ENCODE measurements around the gene SLC25A53.

The SLC25A53 gene

DNA sequence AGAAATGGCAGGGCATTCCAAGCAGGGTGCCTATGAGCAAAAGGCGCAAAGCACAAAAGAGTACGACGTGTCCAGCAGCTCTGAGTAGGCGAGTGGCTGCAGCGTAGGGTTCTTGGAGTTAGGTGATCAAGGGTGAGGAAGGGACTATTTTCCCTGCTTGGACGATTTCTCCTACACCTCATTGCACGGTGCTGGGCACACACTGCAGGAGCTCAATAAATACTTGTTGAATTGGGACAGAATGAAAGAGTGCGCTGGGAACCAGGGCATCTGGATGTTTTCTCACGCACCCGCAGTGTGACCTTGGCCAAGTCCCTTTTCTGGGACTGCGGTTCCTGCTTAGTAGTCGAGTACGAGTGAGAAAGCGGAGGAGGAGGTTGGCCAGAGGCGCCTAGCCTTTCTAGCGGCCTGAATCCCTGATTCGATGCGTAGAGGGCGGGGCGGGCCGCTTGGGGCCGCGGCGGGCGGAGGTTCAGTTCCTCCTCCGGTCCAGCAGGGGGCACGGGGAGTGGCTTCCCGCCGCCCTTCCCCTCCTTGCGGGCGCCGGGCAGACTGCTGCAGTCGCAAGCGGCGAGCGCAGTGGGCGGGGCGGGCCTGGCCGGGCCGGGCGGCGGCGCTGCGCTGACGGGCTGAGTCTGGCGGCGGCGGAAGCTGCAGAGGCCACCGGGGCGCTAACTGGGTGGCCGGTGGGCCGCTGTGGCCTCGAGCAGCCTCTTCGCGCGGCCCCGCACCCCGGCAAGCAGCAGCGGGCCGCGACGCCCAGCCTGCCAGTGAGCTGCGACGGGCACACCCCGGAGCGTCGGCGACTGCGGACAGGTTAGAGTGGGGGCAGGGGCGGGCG lies 9.3 kb upstream of the SLC25A53 start, which contains the start of gene FAM199X:
Gene FAM199X, plus strand, starts transcription at position 560 of the 841 bp plus-strand sequence. CDS start 333 bp downstream, outside the sequence.
- Mint-ChIP-seq H3K36me3 (ENCODE audit: low read depth) (peaks cover 7% of the 10 kb centered on the region), H3K27ac (peak within 1 kb of the TSS; percentile 88), H3K4me1 (ENCODE audit: low read depth) (peaks cover 27% of the 10 kb centered on the region), H3K27me3 (ENCODE audit: low read depth) (no peaks in the 10 kb centered on the region), H3K9me3 (no peaks in the 10 kb centered on the region), H3K4me3 (peak within 1 kb of the TSS; percentile 82)

DNA sequence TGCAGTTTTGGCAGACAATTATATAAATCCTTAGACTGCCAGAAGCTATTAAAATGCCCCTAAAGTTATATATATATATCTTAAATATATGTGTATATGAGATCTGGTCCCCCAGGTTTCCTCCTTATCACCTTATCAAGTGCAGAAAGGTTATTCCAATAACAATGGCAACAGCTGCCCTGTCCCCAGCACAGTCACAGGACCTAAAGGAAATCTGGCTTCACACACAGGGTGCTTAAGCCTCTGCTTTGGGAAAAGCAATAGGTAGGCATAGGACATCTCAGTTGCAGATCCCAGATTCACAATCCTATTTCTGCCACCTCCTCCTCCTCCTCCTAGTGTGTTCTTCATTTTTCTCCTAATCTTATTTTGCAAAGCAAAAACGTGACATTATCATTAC lies 5.8 kb downstream of the SLC25A53 start:
- H3K27ac Mint-ChIP-seq, result no peak overlapping the region
- H3K36me3 Mint-ChIP-seq (ENCODE audit: low read depth), result peaks cover 3% of the 10 kb centered on the region
- no peak overlapping the region for H3K4me3 Mint-ChIP-seq
- H3K9me3 Mint-ChIP-seq, result no peaks in the 10 kb centered on the region
- peaks cover 2% of the 10 kb centered on the region for H3K4me1 Mint-ChIP-seq (ENCODE audit: low read depth)
- H3K27me3 Mint-ChIP-seq (ENCODE audit: low read depth), result no peaks in the 10 kb centered on the region

DNA sequence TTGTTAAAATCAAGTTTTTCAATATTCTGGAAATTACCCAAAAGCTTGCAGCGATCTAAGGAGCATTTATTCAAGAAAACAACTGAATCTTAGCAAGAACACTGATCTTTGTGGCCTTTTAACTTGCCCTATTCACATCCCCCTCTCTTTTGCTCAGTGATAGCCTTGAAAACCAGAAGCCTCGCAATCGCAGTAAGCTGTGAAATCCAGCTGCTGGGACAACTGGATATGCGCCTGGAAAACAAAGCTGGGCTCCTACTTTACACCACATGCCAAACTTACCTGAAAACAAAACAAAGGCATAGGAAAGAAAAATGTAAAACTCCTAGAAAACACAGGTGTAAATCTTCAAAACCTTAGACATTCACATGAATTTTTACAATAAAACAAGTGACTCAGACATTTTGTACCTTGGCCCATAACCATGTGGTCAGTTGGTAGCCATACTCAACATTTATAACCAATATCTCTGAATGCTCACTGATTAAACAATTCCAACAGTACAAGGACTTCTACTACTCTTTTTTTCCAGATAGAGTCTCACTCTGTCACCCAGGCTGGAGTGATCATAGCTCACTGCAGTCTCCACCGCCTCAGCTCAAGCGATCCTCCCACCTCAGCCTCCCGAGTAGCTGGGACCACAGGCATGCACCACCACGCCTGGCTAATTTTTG lies 15.6 kb downstream of the SLC25A53 start:
- Mint-ChIP-seq H3K27ac (no peak overlapping the region), H3K9me3 (no peaks in the 10 kb centered on the region), H3K27me3 (ENCODE audit: low read depth) (no peaks in the 10 kb centered on the region), H3K36me3 (ENCODE audit: low read depth) (no peaks in the 10 kb centered on the region), H3K4me1 (ENCODE audit: low read depth) (no peaks in the 10 kb centered on the region), H3K4me3 (no peak overlapping the region)

DNA sequence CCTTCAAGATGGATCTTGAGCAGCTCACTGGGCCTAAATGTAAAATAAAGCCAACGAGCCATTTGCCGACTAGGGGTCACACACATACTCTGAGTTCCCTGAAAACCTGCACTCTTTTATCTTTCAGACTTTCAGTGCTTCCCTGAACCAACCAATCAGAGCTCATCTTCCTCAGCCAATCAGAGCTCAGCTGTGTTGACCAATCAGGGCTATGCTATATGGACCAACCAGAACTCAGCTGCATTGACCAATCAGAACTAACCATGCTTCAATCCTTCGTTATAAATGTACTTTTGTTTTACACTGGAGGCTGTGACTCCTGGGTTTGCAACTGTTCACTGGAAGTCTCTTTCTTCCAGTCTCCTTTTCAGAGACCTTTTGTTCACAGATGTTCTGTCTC lies 19.3 kb downstream of the SLC25A53 start:
- Mint-ChIP-seq H3K4me3 (no peak overlapping the region), H3K27me3 (ENCODE audit: low read depth) (no peaks in the 10 kb centered on the region), H3K9me3 (no peaks in the 10 kb centered on the region), H3K4me1 (ENCODE audit: low read depth) (peaks cover 9% of the 10 kb centered on the region), H3K36me3 (ENCODE audit: low read depth) (peaks cover 2% of the 10 kb centered on the region), H3K27ac (no peak overlapping the region)

DNA sequence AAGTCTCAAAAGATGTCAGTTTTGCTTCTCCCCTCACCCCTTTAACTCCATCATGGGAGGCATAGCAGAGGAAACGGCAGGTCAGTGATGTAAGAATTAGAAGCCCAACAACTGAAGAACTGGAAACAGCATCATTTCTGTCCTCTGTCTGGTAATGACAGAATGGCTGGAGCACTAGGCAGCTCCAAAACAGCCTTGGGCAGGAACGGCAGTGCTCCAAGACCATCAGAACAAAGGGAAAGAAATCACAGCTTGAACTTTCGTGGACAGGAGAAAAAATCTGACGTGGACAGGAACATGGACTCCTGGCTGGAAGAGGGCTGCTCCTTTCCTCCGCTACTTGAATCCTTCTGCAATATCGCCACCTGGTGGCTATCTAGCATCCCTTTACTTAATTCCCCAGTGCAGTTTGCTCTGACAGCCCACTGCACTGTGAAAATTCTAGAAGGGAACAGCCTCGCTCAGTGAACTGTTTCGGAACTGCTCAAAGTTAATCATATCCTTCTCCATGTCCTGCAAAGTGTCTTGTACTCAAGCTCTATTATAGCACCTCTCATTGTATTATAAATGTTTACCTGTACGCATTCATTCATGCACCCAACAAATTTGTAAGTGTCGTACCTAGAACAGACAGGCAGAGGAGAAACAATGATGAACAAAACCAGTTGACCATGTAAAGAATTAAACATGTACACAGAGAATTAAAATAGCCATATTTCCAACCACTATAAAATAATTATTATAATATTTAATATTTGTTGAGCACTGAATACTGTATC lies 20.4 kb downstream of the SLC25A53 start:
- Mint-ChIP-seq H3K9me3 (no peaks in the 10 kb centered on the region), H3K27me3 (ENCODE audit: low read depth) (no peaks in the 10 kb centered on the region), H3K4me3 (no peak overlapping the region), H3K36me3 (ENCODE audit: low read depth) (peaks cover 4% of the 10 kb centered on the region), H3K27ac (no peak overlapping the region), H3K4me1 (ENCODE audit: low read depth) (peaks cover 9% of the 10 kb centered on the region)

DNA sequence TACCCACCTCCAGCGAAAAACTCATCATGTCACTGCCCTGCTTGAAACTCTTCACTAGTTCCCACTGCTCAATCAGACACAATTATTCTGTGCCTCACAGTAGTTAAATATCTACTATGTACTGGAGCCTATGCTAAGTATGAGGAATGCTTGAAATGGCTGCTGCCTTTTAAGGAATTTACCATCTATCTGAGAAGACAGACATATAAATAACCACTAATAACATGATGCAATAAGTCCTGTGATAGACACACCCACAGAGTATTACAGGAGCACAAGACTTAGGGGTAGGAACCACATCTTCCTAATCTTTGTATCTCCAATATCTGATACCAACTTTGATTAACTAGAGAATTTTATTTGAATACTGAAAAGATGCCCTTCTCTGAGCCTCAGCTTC lies 21.1 kb downstream of the SLC25A53 start:
- Mint-ChIP-seq H3K27ac (no peak overlapping the region), H3K9me3 (no peaks in the 10 kb centered on the region), H3K27me3 (ENCODE audit: low read depth) (no peaks in the 10 kb centered on the region), H3K4me3 (no peak overlapping the region), H3K36me3 (ENCODE audit: low read depth) (peaks cover 6% of the 10 kb centered on the region), H3K4me1 (ENCODE audit: low read depth) (peaks cover 9% of the 10 kb centered on the region)

DNA sequence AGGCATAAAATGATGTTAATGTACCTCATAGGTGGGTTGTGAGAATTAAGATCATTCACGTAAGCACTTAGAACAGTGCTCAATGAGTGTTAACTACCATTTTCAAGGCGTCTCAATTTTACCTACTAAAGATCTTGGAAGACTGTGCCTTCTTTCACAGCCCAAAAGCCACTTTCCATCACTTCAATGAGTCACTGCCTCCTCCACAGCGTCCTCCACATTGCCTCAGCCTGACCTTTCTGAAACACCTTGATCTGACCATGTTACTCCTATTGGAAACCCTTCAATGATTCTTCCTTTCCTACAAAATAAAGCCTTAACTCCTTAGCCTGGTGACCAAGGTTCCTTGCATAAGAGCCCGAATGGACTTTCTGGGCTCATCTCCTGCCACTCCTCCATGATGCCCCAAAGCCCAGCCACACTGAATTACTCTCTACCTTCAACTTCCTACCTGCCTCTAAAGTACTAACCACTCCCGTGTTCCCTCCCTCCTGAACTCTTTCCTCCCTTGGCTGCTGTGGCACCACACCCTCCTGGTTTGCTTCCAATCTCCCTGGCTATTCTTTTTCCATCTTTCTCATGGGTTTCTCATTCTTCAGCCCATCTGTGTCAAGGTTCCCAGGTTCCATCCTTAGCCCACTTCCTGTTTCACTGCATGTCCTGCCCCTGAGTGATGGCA lies 22.1 kb downstream of the SLC25A53 start:
- no peak overlapping the region for H3K4me3 Mint-ChIP-seq
- H3K27ac Mint-ChIP-seq, result no peak overlapping the region
- no peaks in the 10 kb centered on the region for H3K9me3 Mint-ChIP-seq
- H3K27me3 Mint-ChIP-seq (ENCODE audit: low read depth), result no peaks in the 10 kb centered on the region
- peaks cover 9% of the 10 kb centered on the region for H3K4me1 Mint-ChIP-seq (ENCODE audit: low read depth)
- peaks cover 10% of the 10 kb centered on the region for H3K36me3 Mint-ChIP-seq (ENCODE audit: low read depth)

DNA sequence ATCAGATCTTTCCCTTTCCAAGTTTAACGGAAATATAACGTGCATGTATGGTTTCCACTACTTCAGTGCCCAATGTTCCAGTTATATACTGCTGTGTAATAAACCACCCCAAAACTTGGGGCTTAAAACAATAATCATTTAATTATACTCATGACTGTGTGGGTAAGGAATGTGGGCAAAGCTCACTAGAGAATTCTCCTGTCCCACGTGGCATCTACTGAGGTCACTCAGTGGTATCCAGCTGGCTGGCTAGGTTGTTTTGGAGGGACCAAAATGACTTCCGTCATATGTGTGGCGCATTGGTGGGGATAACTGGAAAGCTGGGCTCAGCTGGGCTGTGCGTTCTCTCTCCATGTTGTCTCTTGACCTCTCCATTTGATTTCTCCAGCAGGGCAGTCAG lies 26.0 kb downstream of the SLC25A53 start:
- Mint-ChIP-seq H3K27ac (no peak overlapping the region), H3K4me3 (no peak overlapping the region)

DNA sequence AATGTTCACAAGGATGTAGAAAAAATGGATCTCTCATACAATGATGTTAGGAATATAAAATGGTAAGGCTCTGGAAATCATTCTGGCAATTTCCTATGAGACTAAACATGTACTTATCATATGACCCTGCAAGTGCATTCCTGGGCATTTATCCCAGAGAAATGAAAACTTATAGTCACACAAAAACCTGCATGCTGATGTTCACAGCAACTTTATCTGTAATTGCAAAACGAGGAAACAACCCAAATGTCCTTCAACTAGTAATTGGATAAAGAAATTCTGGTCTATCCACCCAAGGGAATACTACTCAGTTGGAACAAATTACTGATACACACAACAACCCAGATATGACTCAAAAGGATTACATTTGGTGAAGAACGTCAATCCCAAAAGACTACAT lies 30.0 kb downstream of the SLC25A53 start:
- Mint-ChIP-seq H3K9me3 (no peaks in the 10 kb centered on the region), H3K27ac (no peak overlapping the region), H3K4me1 (ENCODE audit: low read depth) (peaks cover 11% of the 10 kb centered on the region), H3K36me3 (ENCODE audit: low read depth) (peaks cover 11% of the 10 kb centered on the region), H3K27me3 (ENCODE audit: low read depth) (no peaks in the 10 kb centered on the region), H3K4me3 (no peak overlapping the region)

More for the DNA sequence above, 26.0 kb downstream of the SLC25A53 start:
- Mint-ChIP-seq H3K27me3 (ENCODE audit: low read depth) (no peaks in the 10 kb centered on the region), H3K36me3 (ENCODE audit: low read depth) (peaks cover 10% of the 10 kb centered on the region), H3K4me1 (ENCODE audit: low read depth) (peaks cover 9% of the 10 kb centered on the region), H3K9me3 (no peaks in the 10 kb centered on the region)

DNA sequence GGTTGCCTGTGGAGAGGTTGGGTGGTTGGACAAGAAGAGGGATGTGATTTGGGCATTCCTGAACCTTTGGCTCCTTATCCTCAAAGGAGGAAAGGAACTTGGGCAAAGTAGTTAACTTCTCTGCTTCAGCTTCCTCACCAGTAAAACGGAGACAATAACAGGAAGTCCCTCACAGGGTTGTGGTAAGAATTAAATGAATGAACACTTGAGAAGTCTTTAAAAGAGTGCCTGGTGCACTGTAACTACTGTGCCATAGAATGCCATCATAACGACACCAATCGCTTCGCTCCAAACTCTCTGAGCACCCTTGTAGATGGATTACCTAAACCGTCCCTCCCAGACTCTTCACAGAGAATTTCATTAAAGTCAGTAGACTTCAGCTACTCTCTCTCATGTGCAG lies 34.0 kb downstream of the SLC25A53 start:
- H3K27me3 Mint-ChIP-seq (ENCODE audit: low read depth), result no peaks in the 10 kb centered on the region
- H3K4me1 Mint-ChIP-seq (ENCODE audit: low read depth), result peaks cover 17% of the 10 kb centered on the region
- H3K9me3 Mint-ChIP-seq, result no peaks in the 10 kb centered on the region
- H3K4me3 Mint-ChIP-seq, result peak overlapping the region; percentile 14
- H3K36me3 Mint-ChIP-seq (ENCODE audit: low read depth), result peaks cover 3% of the 10 kb centered on the region
- H3K27ac Mint-ChIP-seq, result peak overlapping the region; percentile 41

DNA sequence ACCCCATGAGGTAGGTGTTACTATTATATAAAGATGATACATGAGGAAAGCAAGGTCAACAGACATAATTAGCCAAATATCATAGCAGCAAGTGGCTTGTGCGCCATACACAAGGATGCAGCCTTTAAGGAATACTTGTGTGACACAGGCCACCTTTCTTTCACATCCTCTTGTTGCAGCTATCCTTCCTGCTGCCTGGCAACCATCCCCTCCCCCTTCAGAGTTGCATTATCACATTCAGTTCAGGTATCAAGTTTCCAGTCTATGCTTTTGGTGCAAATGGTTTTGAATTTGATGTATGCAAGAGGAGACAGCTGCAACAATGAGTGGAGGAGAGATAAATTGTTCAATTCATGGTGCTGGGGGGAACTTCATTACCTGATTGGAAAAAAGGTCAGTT lies 38.0 kb downstream of the SLC25A53 start:
- H3K4me1 Mint-ChIP-seq (ENCODE audit: low read depth), result peaks cover 21% of the 10 kb centered on the region
- H3K36me3 Mint-ChIP-seq (ENCODE audit: low read depth), result no peaks in the 10 kb centered on the region

DNA sequence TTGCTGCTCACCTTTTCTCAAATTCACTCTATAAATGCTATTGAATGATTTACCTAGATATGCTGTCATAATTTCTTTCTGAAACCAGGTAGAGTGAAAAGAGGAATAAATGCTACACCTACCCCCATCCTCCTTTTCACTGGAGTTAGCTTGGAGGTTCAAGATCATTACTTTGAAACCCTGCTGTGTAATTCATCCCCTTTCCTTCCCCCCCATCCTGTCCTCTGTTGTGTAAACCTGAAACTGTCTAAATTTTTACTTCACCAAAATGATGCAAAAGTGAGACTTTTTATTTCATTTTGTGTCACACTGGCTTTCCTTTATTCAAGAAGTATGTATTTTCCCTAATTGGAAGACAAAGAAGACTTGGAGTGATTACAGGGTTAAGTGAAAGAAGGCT lies 39.0 kb downstream of the SLC25A53 start:
- no peak overlapping the region for H3K27ac Mint-ChIP-seq
- H3K4me1 Mint-ChIP-seq (ENCODE audit: low read depth), result peaks cover 20% of the 10 kb centered on the region
- no peaks in the 10 kb centered on the region for H3K9me3 Mint-ChIP-seq
- H3K36me3 Mint-ChIP-seq (ENCODE audit: low read depth), result no peaks in the 10 kb centered on the region
- H3K27me3 Mint-ChIP-seq (ENCODE audit: low read depth), result peaks cover 8% of the 10 kb centered on the region
- no peak overlapping the region for H3K4me3 Mint-ChIP-seq

More for the DNA sequence above, 38.0 kb downstream of the SLC25A53 start:
- Mint-ChIP-seq H3K9me3 (no peaks in the 10 kb centered on the region), H3K27ac (no peak overlapping the region), H3K4me3 (no peak overlapping the region), H3K27me3 (ENCODE audit: low read depth) (peaks cover 3% of the 10 kb centered on the region)

DNA sequence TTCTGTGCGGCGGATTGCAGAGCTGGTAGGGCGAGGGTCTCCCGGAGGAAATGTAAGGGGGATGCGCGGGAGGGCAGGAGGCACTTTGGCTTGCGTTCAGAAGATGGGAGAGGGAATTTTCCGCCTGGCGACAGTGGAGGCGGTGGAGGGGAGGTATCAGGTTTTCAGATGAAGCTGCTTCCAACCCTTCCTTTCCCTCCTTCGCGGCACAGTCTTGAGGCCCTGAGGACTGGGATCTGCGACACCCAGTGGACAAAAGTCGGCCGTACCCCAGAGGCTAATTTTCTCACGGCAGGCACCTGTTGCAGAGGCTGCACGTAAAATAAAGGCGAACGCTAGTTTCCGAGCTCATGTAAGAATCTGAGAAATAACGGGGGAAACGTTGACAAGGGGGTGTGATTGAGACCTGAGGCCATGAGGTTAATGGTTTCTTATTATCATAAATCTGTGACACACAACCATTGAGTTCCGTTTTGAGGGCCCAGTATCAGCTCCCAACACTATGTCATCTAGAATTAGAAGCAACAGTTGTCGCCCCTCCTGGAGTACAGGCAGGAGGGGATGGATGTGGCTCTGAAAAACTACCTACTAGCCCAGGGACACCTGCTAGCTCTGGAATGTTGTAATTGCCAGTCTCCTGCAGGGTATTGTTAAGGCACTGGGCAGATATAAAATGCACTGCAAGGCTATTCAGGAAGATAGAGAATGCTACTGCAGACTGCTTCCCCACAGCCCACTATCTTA lies 43.4 kb downstream of the SLC25A53 start:
- Mint-ChIP-seq H3K4me3 (peak overlapping the region; percentile 85), H3K4me1 (ENCODE audit: low read depth) (peaks cover 25% of the 10 kb centered on the region), H3K27ac (peak overlapping the region; percentile 20), H3K27me3 (ENCODE audit: low read depth) (peaks cover 8% of the 10 kb centered on the region), H3K36me3 (ENCODE audit: low read depth) (no peaks in the 10 kb centered on the region), H3K9me3 (no peaks in the 10 kb centered on the region)
